ENCODE measurements around the gene NR5A2.

The NR5A2 gene

GRCh38 chr1:200124309-200124708 lies 96.8 kb downstream of the NR5A2 start:
- no peak for DNase-seq (ENCODE audit: low spot score)

DNA sequence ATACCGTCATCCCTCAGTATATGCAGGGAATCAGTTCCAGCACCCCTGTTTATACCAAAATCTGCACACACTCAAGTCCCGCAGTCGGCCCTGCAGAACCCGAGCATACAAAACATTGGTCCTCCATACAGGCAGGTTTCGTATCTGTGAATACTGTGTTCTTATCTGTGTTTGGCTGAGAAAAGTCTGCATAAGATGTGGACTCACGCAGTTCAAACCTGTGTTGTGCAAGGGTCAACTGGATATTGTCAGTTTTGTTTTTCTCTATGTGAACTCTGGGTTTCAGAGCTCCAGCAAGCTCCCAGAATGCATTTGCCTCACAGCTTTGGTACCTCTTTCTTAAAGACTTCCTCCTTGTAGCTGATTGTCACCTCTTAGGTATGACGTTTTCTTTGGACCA lies 100.6 kb downstream of the NR5A2 start:
- no peak for DNase-seq (ENCODE audit: low spot score)

DNA sequence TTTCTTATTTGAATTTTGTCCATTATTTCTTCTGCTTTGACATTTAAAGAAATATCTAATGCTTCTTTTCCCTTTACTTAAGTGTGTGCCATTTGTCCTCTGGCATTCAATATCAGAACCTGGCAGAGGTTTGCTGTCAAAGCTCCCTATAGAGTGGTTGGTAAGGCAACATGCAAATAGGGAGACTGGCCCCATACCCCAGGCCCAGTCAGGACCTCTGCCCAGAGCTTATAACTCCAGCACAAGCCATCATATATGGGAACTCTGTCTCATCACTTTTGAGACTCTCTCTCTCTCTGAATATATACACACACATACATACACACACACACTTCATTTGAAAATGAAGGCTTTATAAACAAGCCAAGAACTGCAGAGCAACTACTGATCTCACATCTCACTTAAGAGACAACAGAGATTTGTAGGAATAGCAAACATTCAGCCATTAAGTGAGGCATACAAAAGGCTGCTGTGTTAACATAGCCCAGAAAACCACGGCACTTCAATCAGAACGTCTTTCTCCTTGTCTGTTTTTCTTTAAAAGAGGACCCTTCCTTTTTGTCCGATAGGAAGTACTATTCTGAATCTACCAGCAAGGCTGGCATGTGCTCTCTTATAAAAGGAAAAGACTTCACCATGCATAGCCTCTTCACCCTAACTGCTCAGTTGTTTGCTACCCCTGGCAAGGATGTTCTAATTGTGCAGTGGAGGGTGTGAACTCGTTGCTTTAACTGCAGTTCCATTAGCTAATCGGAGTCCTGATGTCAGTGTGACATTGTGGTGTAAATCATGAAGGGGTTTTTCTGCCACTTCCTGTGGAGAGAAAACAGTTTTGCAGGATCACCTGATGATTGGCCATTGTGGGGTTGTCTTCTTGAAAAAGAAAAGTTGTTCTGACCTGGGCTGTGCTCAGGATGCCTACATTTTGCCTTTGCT lies 101.7 kb downstream of the NR5A2 start:
- peak; percentile 33 for DNase-seq (ENCODE audit: low spot score)

- DNase-seq (ENCODE audit: low spot score): no peak
Observed at GRCh38 chr1:200130552-200130951, 103.0 kb downstream of the NR5A2 start.

DNA sequence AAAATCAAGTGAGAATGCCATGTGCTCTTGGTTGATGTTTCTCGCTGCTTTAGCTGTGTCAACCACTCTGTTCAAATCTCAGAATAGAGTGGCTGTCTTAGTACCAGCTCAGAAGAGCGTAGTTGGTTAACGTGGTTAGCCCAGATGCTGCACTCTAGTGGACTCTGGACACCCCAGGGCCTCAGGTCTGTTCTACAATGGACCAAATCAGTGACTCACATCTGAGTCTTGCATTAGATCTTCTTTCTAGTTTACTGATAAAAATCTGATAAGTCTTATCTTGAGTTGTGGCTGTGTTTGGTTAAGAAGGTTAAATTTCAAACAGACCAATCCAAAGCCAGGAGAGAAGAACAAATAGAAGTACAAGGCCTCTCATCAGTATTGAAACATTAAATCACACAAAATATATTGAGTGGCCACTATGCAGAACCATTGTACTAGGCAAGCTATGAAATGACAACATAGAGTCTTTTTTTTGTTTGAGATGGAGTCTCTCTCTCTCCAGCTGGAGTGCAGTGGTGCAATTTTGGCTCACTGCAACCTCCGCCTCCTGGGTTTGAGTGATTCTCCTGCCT lies 104.1 kb downstream of the NR5A2 start:
- no peak for DNase-seq (ENCODE audit: low spot score)

GRCh38 chr1:200133123-200133522 lies 105.6 kb downstream of the NR5A2 start:
- DNase-seq (ENCODE audit: low spot score): no peak

GRCh38 chr1:200134116-200134515 lies 106.6 kb downstream of the NR5A2 start:
- no peak for DNase-seq (ENCODE audit: low spot score)

DNA sequence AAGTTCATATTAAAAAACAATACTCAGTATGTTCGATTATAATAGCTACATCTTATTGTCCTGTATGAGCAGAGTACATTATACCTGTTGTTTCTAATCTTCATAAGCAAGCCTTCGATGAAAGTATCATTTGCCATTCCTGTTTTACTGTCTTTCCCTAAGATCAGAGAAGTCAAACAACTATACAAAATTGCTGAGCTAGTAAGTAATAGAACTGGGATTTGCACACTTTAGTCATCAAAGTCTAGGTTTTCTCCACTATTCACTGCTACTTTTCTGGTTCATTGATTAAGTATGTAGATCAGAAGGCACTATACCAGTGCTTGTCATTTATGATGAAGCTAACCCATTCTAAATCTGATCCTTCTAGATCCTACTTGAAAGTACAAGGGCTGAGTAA lies 108.9 kb downstream of the NR5A2 start:
- no peak for DNase-seq (ENCODE audit: low spot score)

DNA sequence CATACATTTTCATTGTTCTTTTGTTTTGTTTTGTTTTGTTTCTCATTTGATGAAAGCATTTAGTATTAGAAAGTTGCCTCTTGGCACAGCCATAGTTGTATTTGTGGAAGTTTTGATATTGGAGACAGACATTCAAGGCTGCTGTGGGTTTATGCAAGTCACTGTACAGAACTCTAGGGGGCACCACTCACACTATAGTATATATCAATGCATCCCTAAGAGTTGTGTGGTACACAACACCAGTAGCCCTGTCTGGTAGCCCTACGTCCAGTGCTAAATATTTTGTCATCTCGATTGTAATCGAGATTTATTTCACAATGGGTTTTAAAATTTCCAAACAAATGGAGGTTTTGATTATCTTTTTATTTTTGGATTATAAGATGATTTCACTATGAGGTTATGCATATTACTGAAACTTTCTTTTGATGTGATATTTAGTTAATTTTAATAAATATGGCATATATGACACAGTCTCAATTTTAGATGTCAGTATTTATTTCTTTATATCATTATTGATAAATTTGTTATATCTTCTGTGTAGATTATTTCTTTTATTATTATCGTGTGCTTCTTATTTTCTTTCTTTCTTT lies 112.2 kb downstream of the NR5A2 start:
- DNase-seq (ENCODE audit: low spot score): peak; percentile 78

DNA sequence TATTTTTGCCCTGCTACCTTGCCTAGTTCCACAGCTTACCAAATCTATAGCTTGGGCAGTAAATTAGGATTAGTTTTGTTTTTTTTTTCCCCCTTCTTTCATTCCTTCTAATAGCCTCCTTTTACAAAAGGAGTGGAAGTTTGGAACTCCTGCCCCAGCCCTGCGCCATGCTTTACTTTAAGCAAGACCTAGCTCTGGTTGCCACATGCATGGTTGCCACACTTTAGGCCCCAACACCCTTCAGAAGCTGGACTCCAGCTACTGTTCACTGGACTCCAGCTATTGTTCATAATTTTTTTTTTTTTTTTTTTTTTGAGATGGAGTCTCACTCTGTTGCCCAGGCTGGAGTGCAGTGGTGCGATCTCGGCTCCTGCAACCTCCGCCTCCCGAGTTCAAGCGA lies 115.8 kb downstream of the NR5A2 start:
- DNase-seq (ENCODE audit: low spot score): no peak

GRCh38 chr1:200146100-200146499 lies 118.6 kb downstream of the NR5A2 start:
- no peak for DNase-seq (ENCODE audit: low spot score)

- DNase-seq (ENCODE audit: low spot score): no peak
Observed at GRCh38 chr1:200147094-200147493, 119.6 kb downstream of the NR5A2 start.

GRCh38 chr1:200147742-200148141 lies 120.2 kb downstream of the NR5A2 start:
- no peak for DNase-seq (ENCODE audit: low spot score)

DNA sequence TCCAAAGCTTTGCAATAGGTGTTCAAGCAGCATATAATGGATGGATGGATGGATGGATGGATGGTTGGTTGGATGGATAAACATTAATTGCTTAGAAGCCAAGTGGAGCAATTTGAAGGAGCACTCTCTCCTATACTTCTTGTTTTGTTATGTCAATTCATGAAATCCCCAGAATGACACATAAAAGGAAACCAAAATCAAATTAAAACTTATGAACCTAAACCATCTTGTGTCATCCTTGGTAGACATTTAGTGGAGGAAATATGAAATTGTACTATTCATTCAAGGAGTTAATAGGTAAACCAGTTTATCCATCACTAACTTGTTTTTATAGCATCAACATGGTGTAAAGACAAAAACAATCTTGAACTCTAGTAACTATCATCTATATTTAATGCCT lies 122.5 kb downstream of the NR5A2 start:
- no peak for DNase-seq (ENCODE audit: low spot score)

GRCh38 chr1:200150721-200151120 lies 123.2 kb downstream of the NR5A2 start:
- DNase-seq (ENCODE audit: low spot score): no peak

DNA sequence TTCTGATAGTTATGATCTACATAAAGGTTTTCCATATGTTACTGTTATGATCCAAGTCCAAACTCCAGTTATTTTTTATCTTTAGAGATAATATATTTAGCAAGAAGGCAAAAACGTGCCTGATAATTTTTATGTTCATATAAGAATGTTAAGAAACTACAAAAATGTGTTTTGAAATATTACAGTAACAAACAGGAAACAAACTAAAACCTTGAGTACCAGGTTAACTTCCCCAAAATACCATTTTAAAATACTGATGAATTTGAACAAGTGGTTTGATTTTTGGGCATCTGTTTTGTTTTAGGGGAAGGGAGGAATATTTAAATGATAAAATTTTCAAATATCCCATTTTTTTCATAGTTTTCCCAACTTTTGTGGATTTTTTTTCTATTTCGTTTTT lies 124.8 kb downstream of the NR5A2 start:
- DNase-seq (ENCODE audit: low spot score): no peak

DNA sequence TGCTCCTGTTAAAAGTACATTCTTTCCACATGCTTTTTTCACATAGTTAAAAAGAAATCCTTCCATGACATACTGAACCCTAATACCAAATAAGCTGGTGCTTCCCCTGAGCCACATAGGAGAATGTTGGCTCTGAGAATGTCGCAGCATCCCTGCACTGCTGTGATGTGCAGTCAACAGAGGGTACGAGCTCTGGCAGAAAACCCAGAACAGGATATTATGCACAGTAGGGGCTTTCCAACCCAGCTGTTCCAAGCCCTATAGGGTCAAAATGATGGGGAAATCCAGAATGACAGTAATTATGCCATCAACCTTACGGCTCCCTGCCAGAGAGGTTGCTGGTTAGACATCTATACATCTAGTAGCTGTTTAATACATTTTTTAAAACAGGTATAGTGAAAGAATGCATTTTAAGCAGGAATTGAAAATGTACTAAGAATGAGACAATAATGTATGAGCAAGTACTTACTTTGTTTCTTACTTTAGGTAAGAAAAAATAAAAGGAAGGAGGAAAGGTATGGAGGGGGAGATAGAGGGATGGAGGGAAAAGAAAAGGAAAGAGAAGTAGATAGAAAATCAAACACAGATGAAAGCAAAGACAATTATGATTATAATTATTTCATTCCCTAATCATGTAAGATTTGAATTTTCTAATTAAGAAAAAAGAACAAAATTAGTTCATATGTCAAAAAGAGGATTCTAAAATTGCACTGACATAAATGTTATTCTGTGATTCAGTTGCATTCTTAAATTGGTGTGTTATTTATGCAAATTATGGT lies 126.0 kb downstream of the NR5A2 start:
- DNase-seq (ENCODE audit: low spot score): peak; percentile 76

DNA sequence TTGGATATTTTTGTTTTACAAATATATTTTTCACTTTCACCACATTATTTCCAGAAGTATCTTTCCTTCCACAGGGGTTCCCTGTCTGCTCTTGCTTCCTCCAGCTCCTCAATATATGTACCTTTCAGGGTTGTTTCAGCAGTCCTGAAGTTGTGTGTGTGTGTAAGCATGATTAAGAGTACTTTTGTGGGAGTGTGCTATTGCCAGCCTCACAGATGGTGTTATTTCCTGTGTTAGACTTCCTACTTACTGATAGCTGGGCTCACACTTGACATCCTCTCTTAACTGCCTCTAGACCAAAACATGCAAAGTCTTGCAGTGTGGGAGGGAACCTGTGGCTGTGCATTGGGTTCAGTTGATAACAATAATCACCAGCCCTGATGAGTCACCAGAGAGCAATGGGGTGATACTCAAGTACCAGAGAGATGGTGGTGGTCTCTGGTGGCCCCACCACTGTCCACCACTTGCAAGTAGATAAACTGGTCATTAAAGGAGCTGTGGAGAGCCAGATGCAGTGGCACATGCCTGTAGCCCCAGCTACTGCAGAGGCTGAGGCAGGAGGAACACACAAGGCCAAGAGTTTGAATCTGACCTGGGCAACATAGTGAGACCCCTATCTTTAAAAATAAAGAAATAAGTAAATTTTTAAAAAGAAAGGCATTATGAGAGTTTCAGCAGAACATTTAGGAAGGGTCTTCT lies 126.7 kb downstream of the NR5A2 start:
- DNase-seq (ENCODE audit: low spot score): peak; percentile 89

GRCh38 chr1:200157715-200158114 lies 130.2 kb downstream of the NR5A2 start:
- DNase-seq (ENCODE audit: low spot score): no peak

GRCh38 chr1:200161801-200162200 lies 134.3 kb downstream of the NR5A2 start:
- DNase-seq (ENCODE audit: low spot score): no peak

DNA sequence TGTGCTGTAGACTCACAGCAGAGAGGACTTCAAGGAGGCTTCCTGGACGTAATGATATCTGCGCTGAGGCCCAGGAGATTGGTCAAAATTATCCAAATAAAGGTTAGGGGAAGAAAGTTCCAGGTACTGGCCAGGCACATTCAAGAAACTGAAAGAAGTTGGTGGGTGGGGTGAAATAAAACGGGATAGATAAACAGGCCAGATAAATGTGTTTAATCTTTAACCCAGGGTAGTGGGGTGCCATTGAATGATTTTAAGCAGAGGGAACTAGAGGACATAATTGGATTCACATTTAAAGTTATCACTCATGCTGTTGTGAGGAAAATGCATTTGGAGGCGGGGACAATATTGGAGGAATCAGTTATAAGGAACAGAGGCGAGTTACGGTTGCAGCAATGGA lies 134.7 kb downstream of the NR5A2 start:
- DNase-seq (ENCODE audit: low spot score): no peak

- no peak for DNase-seq (ENCODE audit: low spot score)
Observed at GRCh38 chr1:200162877-200163276, 135.4 kb downstream of the NR5A2 start.

Measured in NAMALWA (cell line).